Thymus (tissue), 14 donors: Measurements from ENCODE around the gene DNMT3A. TPM values are rescaled to one million over a fixed set of nuclear protein-coding genes. Genes with fewer than 3 reads are reported as not detected.

ENCODE experiments used
- DNase-seq, 9 donors: peaks; one replicate each; pipeline ENCODE4 v3.0.0-alpha.2; 2013; ENCODE audit warnings: low spot score in 9 of 9, low read depth in 6 of 9, missing footprints in 1 of 9
- H3K27ac ChIP-seq, 2 donors: one replicate each; pipeline ENCODE4 v1.5.1; 2013; ENCODE audit warnings: control low read depth in 1 of 2, low read depth in 1 of 2, low read length in 1 of 2, mild to moderate bottlenecking in 1 of 2, moderate library complexity in 1 of 2
- H3K27me3 ChIP-seq, 2 donors: one replicate each; pipeline ENCODE4 v1.5.1; 2013; ENCODE audit warnings: low read length in 1 of 2; ENCODE audit not compliant: control insufficient read depth in 2 of 2, insufficient read depth in 1 of 2
- H3K36me3 ChIP-seq, 2 donors: one replicate each; pipeline ENCODE4 v1.5.1; 2013; ENCODE audit warnings: low read length in 1 of 2, mild to moderate bottlenecking in 1 of 2, moderate library complexity in 1 of 2; ENCODE audit not compliant: control insufficient read depth in 2 of 2, insufficient read depth in 2 of 2
- H3K4me1 ChIP-seq, 2 donors: one replicate each; pipeline ENCODE4 v1.5.1; 2013; ENCODE audit warnings: low read length in 2 of 2; ENCODE audit not compliant: control insufficient read depth in 2 of 2, insufficient read depth in 2 of 2
- H3K4me3 ChIP-seq, 2 donors: one replicate each; pipeline ENCODE4 v1.5.1; 2013; ENCODE audit warnings: low read length in 2 of 2, control low read depth in 1 of 2, mild to moderate bottlenecking in 1 of 2
- H3K9me3 ChIP-seq, 2 donors: one replicate each; pipeline ENCODE4 v1.5.1; 2013; ENCODE audit warnings: low read length in 1 of 2, mild to moderate bottlenecking in 1 of 2; ENCODE audit not compliant: control insufficient read depth in 2 of 2, insufficient read depth in 1 of 2
- WGBS: extraction: QIAGEN DNeasy Blood & Tissue Kit; methylation state at CpG from one replicate; pipeline ENCODE4 v1.1.7; 2013; 5-methylcytosine and 5-hydroxymethylcytosine counted together
- long read RNA-seq, 10 donors: transcript quantifications; one replicate each; lab custom pipeline, GENCODE V29; 2026
- polyA plus RNA-seq: library from polyadenylated mRNA; stranded (reverse); fragments of 200-250 nt; gene quantifications from one replicate; pipeline ENCODE4 v1.2.3, GENCODE V29; 2013
- total RNA-seq: library from RNA; stranded (reverse); fragments of 120-200 nt; gene quantifications from one replicate; pipeline ENCODE4 v1.2.4, GENCODE V29; 2013
- donor health status: healthy.

The DNMT3A gene
- total RNA-seq (27.5 TPM), polyA plus RNA-seq (22.7 TPM)
- long read RNA-seq, donor 1, result 0 reads
- long read RNA-seq, donor 2, full-length matches to known transcripts, result 8 of 15 reads
- long read RNA-seq, donor 2, partial matches to known transcripts, result 7 of 15 reads
- long read RNA-seq, donor 2, other reads (novel, unspliced or antisense), result 0 of 15 reads
- long read RNA-seq, donor 3, full-length matches to known transcripts, result 4 of 9 reads
- long read RNA-seq, donor 3, partial matches to known transcripts, result 5 of 9 reads
- long read RNA-seq, donor 3, other reads (novel, unspliced or antisense), result 0 of 9 reads
- long read RNA-seq, donor 4, full-length matches to known transcripts, result 3 of 3 reads
- long read RNA-seq, donor 4, partial matches to known transcripts, result 0 of 3 reads
- long read RNA-seq, donor 4, other reads (novel, unspliced or antisense), result 0 of 3 reads
- long read RNA-seq, donor 5, transcript DNMT3A-205 (18 exons, 2,300 nt), result major isoform, 6 of 8 reads
- long read RNA-seq, donor 5, partial matches to known transcripts, result 0 of 8 reads
- long read RNA-seq, donor 5, other reads (novel, unspliced or antisense), result 0 of 8 reads
- long read RNA-seq, donor 6, partial matches to known transcripts, result 0 of 2 reads
- long read RNA-seq, donor 6, other reads (novel, unspliced or antisense), result 0 of 2 reads
- long read RNA-seq, donor 7, partial matches to known transcripts, result 0 of 3 reads
- long read RNA-seq, donor 7, other reads (novel, unspliced or antisense), result 0 of 3 reads
- long read RNA-seq, donor 8, partial matches to known transcripts, result 8 of 12 reads
- long read RNA-seq, donor 8, other reads (novel, unspliced or antisense), result 0 of 12 reads
- long read RNA-seq, donor 9, full-length matches to known transcripts, result 4 of 4 reads
- long read RNA-seq, donor 9, partial matches to known transcripts, result 0 of 4 reads
- long read RNA-seq, donor 9, other reads (novel, unspliced or antisense), result 0 of 4 reads
- long read RNA-seq, donor 10, partial matches to known transcripts, result 0 of 4 reads
- long read RNA-seq, donor 10, other reads (novel, unspliced or antisense), result 0 of 4 reads

- peak in 5 of 9 donors; percentile 42 to 70 (median 46) for DNase-seq
- Histone ChIP-seq H3K36me3 (no peaks in the 10 kb centered on the region), H3K4me1 (peaks cover 8 to 32% of the 10 kb centered on the region in 2 donors), H3K27ac (peak within 1 kb of the TSS in 1 of 2 donors; percentile 77), H3K4me3 (peak within 1 kb of the TSS; percentile 44 to 88), H3K27me3 (peaks cover 0 to 16% of the 10 kb centered on the region in 2 donors), H3K9me3 (no peaks in the 10 kb centered on the region)
- WGBS, result under 1% methylated on average over 99 of the region's 100 CpGs
Observed at GRCh38 chr2:25341753-25342371, at the start of gene DNMT3A. Gene DNMT3A, minus strand, starts transcription at chr2:25341925. Its CDS starts 27,941 bp downstream, at chr2:25313984.

GRCh38 chr2:25389161-25389560, 47.4 kb upstream of the DNMT3A start:
- WGBS, result 98% methylated on average over 9 of the region's 9 CpGs
- H3K9me3 ChIP-seq, result no peaks in the 10 kb centered on the region
- no peak overlapping the region for H3K4me3 ChIP-seq

GRCh38 chr2:25388491-25388890, 46.8 kb upstream of the DNMT3A start:
- Histone ChIP-seq H3K4me3 (no peak overlapping the region), H3K9me3 (no peaks in the 10 kb centered on the region), H3K27me3 (no peaks in the 10 kb centered on the region), H3K4me1 (peaks cover 0 to 15% of the 10 kb centered on the region in 2 donors), H3K36me3 (peaks cover 6% of the 10 kb centered on the region in 2 donors), H3K27ac (peak overlapping the region in 1 of 2 donors; percentile 74)
- DNase-seq, result peak in 2 of 9 donors; percentile 30 to 63
- WGBS, result 85% methylated on average over 6 of the region's 6 CpGs

More at GRCh38 chr2:25389161-25389560, 47.4 kb upstream of the DNMT3A start:
- Histone ChIP-seq H3K4me1 (peaks cover 0 to 15% of the 10 kb centered on the region in 2 donors), H3K27ac (no peak overlapping the region), H3K27me3 (no peaks in the 10 kb centered on the region), H3K36me3 (peaks cover 6% of the 10 kb centered on the region in 2 donors)
- no peak for DNase-seq

DNA sequence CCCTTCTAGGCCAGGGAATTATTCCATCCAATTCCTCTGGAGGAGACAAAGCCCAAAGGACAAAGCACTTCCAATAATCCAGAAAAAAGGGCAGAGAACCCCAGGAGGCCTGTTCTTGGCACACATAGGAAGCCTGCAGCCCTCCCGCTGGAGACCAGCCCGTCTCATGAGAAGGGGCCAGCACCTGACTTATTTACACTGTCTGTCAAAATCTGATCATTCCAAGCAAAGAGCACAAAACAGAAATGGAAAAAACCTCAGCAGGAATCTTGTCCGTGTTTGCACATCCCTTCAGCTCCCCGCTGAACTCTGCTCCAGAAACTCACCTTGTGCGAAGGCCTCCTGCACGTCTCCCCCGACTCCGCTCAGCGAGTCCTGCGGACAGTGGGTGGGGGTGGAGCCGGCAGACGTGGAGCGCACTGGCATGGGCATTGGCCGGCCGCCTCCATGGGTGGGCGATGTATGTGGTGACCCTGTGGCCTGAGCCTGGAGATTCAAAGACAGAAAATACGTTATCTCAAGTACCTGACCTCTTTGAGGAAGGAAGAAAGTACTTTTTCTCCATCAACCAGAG, 46.2 kb upstream of the DNMT3A start:
- H3K27me3 ChIP-seq, result no peaks in the 10 kb centered on the region
- no peak overlapping the region for H3K4me3 ChIP-seq
- no peak for DNase-seq
- peaks cover 6% of the 10 kb centered on the region in 2 donors for H3K36me3 ChIP-seq
- H3K4me1 ChIP-seq, result peaks cover 0 to 15% of the 10 kb centered on the region in 2 donors
- no peaks in the 10 kb centered on the region for H3K9me3 ChIP-seq
- peak overlapping the region in 1 of 2 donors; percentile 74 for H3K27ac ChIP-seq
- WGBS, result 98% methylated on average over 17 of the region's 17 CpGs

- H3K36me3 ChIP-seq, result peaks cover 6% of the 10 kb centered on the region in 2 donors
- DNase-seq, result no peak
- H3K4me1 ChIP-seq, result peaks cover 0 to 15% of the 10 kb centered on the region in 2 donors
- H3K27ac ChIP-seq, result no peak overlapping the region
- H3K27me3 ChIP-seq, result no peaks in the 10 kb centered on the region
- no peak overlapping the region for H3K4me3 ChIP-seq
- no peaks in the 10 kb centered on the region for H3K9me3 ChIP-seq
- 97% methylated on average over 19 of the region's 19 CpGs for WGBS
Observed at GRCh38 chr2:25386971-25387875, 45.5 kb upstream of the DNMT3A start.

DNA sequence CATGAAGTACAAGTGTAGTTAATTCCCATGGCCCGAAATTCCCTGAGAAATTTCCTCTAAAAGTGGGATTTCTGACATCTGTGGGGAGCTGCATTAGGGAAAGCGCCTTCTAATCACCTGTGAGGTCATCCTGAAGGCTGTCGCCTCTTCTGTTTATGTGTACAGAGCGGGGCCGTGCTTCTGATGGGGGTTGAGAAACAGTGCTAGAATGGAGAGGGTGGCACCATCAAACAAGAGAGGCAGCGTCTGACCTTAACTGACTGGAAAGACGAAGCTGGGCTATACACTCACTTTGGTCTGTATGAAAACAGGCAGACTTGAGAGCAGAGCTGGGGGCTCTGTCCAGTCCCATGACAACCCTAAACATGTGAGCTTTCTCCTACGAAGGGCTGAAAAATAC, 44.2 kb upstream of the DNMT3A start:
- 97% methylated on average over 8 of the region's 8 CpGs for WGBS

DNA sequence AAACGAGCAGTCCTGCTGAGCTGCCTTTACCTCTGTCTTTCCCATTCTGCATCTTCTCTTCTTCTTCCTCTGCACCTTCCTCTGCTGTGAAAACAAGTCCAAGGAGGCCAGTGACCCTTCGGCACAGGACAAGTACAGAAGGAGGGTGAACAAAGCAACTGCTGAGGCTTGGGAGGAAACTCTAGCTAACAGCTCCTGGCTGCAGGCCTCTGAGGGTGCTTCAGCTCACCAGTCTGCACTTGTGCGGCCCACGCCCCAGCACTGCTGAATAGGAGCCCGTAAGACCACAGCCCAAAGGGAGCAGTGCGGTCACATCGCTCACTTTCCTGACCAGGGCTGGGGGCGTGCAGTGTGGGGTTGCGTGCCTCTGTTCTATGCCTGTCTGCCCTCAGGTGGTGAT, 42.1 kb upstream of the DNMT3A start:
- no peaks in the 10 kb centered on the region for H3K27me3 ChIP-seq
- DNase-seq, result no peak
- WGBS, result 97% methylated on average over 9 of the region's 9 CpGs
- H3K27ac ChIP-seq, result no peak overlapping the region
- H3K36me3 ChIP-seq, result peaks cover 6% of the 10 kb centered on the region in 2 donors
- H3K4me3 ChIP-seq, result no peak overlapping the region
- H3K9me3 ChIP-seq, result peaks cover 0 to 11% of the 10 kb centered on the region in 2 donors
- H3K4me1 ChIP-seq, result peaks cover 8 to 29% of the 10 kb centered on the region in 2 donors

More for the DNA sequence above, 44.2 kb upstream of the DNMT3A start:
- H3K4me3 ChIP-seq, result no peak overlapping the region
- H3K27ac ChIP-seq, result no peak overlapping the region
- no peaks in the 10 kb centered on the region for H3K27me3 ChIP-seq
- peaks cover 0 to 2% of the 10 kb centered on the region in 2 donors for H3K9me3 ChIP-seq
- DNase-seq, result no peak
- H3K4me1 ChIP-seq, result peaks cover 0 to 19% of the 10 kb centered on the region in 2 donors
- H3K36me3 ChIP-seq, result peaks cover 6% of the 10 kb centered on the region in 2 donors
